HepG2 (cell line): ENCODE results near the gene ADI1. TPM values are rescaled to one million over a fixed set of nuclear protein-coding genes. Genes with fewer than 3 reads are reported as not detected.

Experiments
- ERF ChIP-seq: IDR thresholded peaks from 2 replicates; pipeline ENCODE4 v1.6.1; 2018; ENCODE audit warnings: missing biosample characterization, missing genetic modification reagents
- HNF1A ChIP-seq, 2 experiments: sonication (generic) in 1 of 2; formaldehyde crosslinking in 1 of 2; IDR thresholded peaks; 2 replicates each; pipeline versions ENCODE4 v1.4.0 to v1.6.1; 2016 to 2020; ENCODE audit warnings: borderline replicate concordance in 1 of 2, low read depth in 1 of 2, mild to moderate bottlenecking in 1 of 2, missing genetic modification reagents in 1 of 2
- KDM5A ChIP-seq: fragments of 200-600 bp; sonication (generic); IDR thresholded peaks from 2 replicates; pipeline ENCODE4 v1.7.0; 2018; ENCODE audit warnings: antibody characterized with exemption, mild to moderate bottlenecking, low read length, borderline replicate concordance
- KLF15 ChIP-seq: sonication (generic); formaldehyde crosslinking; IDR thresholded peaks from 2 replicates; pipeline ENCODE4 v1.8.1; 2023; ENCODE audit warnings: borderline replicate concordance, mild to moderate bottlenecking, inconsistent platforms, missing genetic modification reagents, mixed read lengths
- MAFK ChIP-seq, 2 experiments: IDR thresholded peaks in 1 of 2; conservative IDR thresholded peaks in 1 of 2; 2 replicates each; pipeline ENCODE4 v1.6.1; 2011; ENCODE audit warnings: improper control_type of control experiment in 2 of 2, low read length in 2 of 2
- NAIF1 ChIP-seq: sonication (generic); formaldehyde crosslinking; IDR thresholded peaks from 2 replicates; pipeline ENCODE4 v1.5.0; 2020; ENCODE audit warnings: mild to moderate bottlenecking, missing genetic modification reagents, borderline replicate concordance
- SETDB1 ChIP-seq: sonication (generic); formaldehyde crosslinking; IDR thresholded peaks from 2 replicates; pipeline ENCODE4 v1.5.1; 2020; ENCODE audit warnings: missing genetic modification reagents, mild to moderate bottlenecking, borderline replicate concordance
- ZBTB39 ChIP-seq: sonication (generic); formaldehyde crosslinking; IDR thresholded peaks from 2 replicates; pipeline ENCODE4 v1.5.0; 2020; ENCODE audit warnings: missing genetic modification reagents
- ZFP82 ChIP-seq: sonication (generic); formaldehyde crosslinking; IDR thresholded peaks from 2 replicates; pipeline ENCODE4 v1.5.1; 2020; ENCODE audit warnings: mild to moderate bottlenecking, missing genetic modification reagents, borderline replicate concordance
- ZNF276 ChIP-seq: sonication (generic); formaldehyde crosslinking; IDR thresholded peaks from 2 replicates; pipeline ENCODE4 v1.4.0; 2020; ENCODE audit warnings: mild to moderate bottlenecking, low read depth, missing genetic modification reagents
- ZNF335 ChIP-seq: sonication (generic); formaldehyde crosslinking; IDR thresholded peaks from 2 replicates; pipeline ENCODE4 v1.4.0; 2020; ENCODE audit warnings: missing genetic modification reagents
- ZNF441 ChIP-seq: sonication (generic); formaldehyde crosslinking; IDR thresholded peaks from 2 replicates; pipeline ENCODE4 v1.7.0; 2021; ENCODE audit warnings: missing genetic modification reagents, borderline replicate concordance
- ZNF451 ChIP-seq: sonication (generic); formaldehyde crosslinking; IDR thresholded peaks from 2 replicates; pipeline ENCODE4 v1.5.0; 2020; ENCODE audit warnings: mild to moderate bottlenecking, missing genetic modification reagents
- ZNF501 ChIP-seq: sonication (generic); formaldehyde crosslinking; IDR thresholded peaks from 2 replicates; pipeline ENCODE4 v1.5.1; 2020; ENCODE audit warnings: mild to moderate bottlenecking, moderate library complexity, missing genetic modification reagents
- ZNF513 ChIP-seq: sonication (generic); formaldehyde crosslinking; conservative IDR thresholded peaks from 2 replicates; pipeline ENCODE4 v1.5.0; 2020; ENCODE audit warnings: missing genetic modification reagents
- ZNF746 ChIP-seq: sonication (generic); formaldehyde crosslinking; IDR thresholded peaks from 2 replicates; pipeline ENCODE4 v1.8.0; 2022; ENCODE audit warnings: mild to moderate bottlenecking, missing genetic modification reagents
- ZNF790 ChIP-seq: sonication (generic); formaldehyde crosslinking; IDR thresholded peaks from 2 replicates; pipeline ENCODE4 v1.8.0; 2022; ENCODE audit warnings: missing genetic modification reagents, mild to moderate bottlenecking, borderline replicate concordance
- ZNF850 ChIP-seq: sonication (generic); formaldehyde crosslinking; conservative IDR thresholded peaks from 2 replicates; pipeline ENCODE4 v1.9.0; 2021; ENCODE audit warnings: mild to moderate bottlenecking, missing genetic modification reagents
- polyA plus RNA-seq, 8 experiments: library from polyadenylated mRNA; depleted of rRNA in 3 of 8; stranded (reverse) in 7 of 8; unstranded in 1 of 8; fragments of >200 nt; fragmentation: Illumina TruSeq in 4 of 8; extraction: Trizol in 4 of 8; gene quantifications; 2 replicates each; pipeline versions ENCODE4 v1.2.1 to v1.2.3, GENCODE V29; 2011 to 2016; ENCODE audit warnings: low read depth in 4 of 8, missing spikeins in 1 of 8, mixed read lengths in 1 of 8; ENCODE audit not compliant: insufficient read depth in 1 of 8
- total RNA-seq, 5 experiments: library from RNA; depleted of rRNA; stranded (reverse); fragments of >200 nt; fragmentation: Illumina TruSeq; extraction: Trizol; gene quantifications; 2 replicates each; pipeline ENCODE4 v1.2.3, GENCODE V29; 2016; ENCODE audit warnings: low read depth in 1 of 5

The ADI1 gene
- total and polyA plus RNA-seq, 2 of the 13 experiments (the other 11 are each of a cell fraction or from before 2014, with no cell fraction given) = 28.7 to 123 TPM

- TF ChIP-seq ZNF746 (CRISPR knock-in tag) (peak; percentile 16; the same call in 1 of the 2 replicates), ERF (no peak), MAFK (conservative IDR thresholded peaks at IDR 0.05 in 1 of 2, IDR thresholded peaks at IDR 0.05 in 1 of 2; ENCODE audit: low read length in 2 of 2) (peak in 1 of 2 experiments; percentile 0; a peak in 1 of 4 replicates), ZNF276 (no peak), ZNF451 (CRISPR knock-in tag) (no peak; the same call in 1 of the 2 replicates), ZNF335 (CRISPR knock-in tag) (peak; percentile 79; the same call in 1 of the 2 replicates), NAIF1 (CRISPR knock-in tag) (no peak), KLF15 (CRISPR knock-in tag) (peak; percentile 62; the same call in 1 of the 2 replicates), ZNF501 (peak; percentile 38), ZNF790 (CRISPR knock-in tag) (no peak), SETDB1 (no peak), ZFP82 (no peak), KDM5A (peak; percentile 63), ZNF441 (peak; percentile 68; the same call in 1 of the 2 replicates), ZNF513 (CRISPR knock-in tag) (0 out of 2 replicates have a peak, but pooled peaks have one; percentile 76), ZNF850 (no peak; the same call in 1 of the 2 replicates), HNF1A (IDR thresholded peaks at IDR 0.05; ENCODE audit: low read depth) (no peak), HNF1A (CRISPR knock-in tag; IDR thresholded peaks at IDR 0.05; ENCODE audit: borderline replicate concordance) (no peak), ZBTB39 (CRISPR knock-in tag) (no peak)
These were observed 656 bp downstream of the ADI1 start (continued) for GRCh38 chr2:3518496-3519254.
